Calu3 (cell line): ENCODE measurements around the gene SCTR. TPM values are rescaled to one million over a fixed set of nuclear protein-coding genes. Genes with fewer than 3 reads are reported as not detected.
A peak's percentile ranks its signal among the peaks of the same experiment; 100 is the strongest.

Experiments
- BruUV-seq: library from RNA; stranded (reverse); fragments of 400-500 nt; replicated peaks from 2 replicates; lab custom pipeline; 2021; lab: Mats Ljungman, UMichigan
- CTCF ChIA-PET: fragments of 300-600 bp; sonication (Branson Sonifier 250); formaldehyde crosslinking; loops from one replicate; lab custom pipeline; 2022; ENCODE audit warnings: antibody characterized with exemption; lab: Charles Lee
- DNase-seq: peaks from one replicate; pipeline ENCODE4 v3.0.0; 2022
- H3K27ac Mint-ChIP-seq: one replicate; pipeline ENCODE4 v1.8.0; 2022; ENCODE audit warnings: mixed read lengths; ENCODE audit not compliant: unreplicated experiment
- H3K27me3 Mint-ChIP-seq: one replicate; pipeline ENCODE4 v1.8.0; 2022; ENCODE audit warnings: mixed read lengths; ENCODE audit not compliant: unreplicated experiment
- H3K36me3 Mint-ChIP-seq: one replicate; pipeline ENCODE4 v1.8.0; 2022; ENCODE audit warnings: mild to moderate bottlenecking, moderate library complexity, mixed read lengths; ENCODE audit not compliant: insufficient read depth, unreplicated experiment
- H3K4me1 Mint-ChIP-seq: one replicate; pipeline ENCODE4 v1.8.0; 2022; ENCODE audit warnings: mild to moderate bottlenecking, low read depth, mixed read lengths; ENCODE audit not compliant: unreplicated experiment
- H3K4me3 Mint-ChIP-seq: one replicate; pipeline ENCODE4 v1.8.0; 2022; ENCODE audit warnings: mild to moderate bottlenecking, low read depth, moderate library complexity, mixed read lengths; ENCODE audit not compliant: unreplicated experiment
- H3K9me3 Mint-ChIP-seq: one replicate; pipeline ENCODE4 v1.8.0; 2022; ENCODE audit warnings: low read depth, mixed read lengths; ENCODE audit not compliant: unreplicated experiment
- intact Hi-C: fragments of 100-400 bp; cut with micrococcal nuclease; formaldehyde crosslinking; loops from one replicate; pipeline ENCODE4 v1.10.0; 2022; ENCODE audit not compliant: unreplicated experiment
- total RNA-seq: library from RNA; stranded (reverse); gene quantifications from 2 replicates; pipeline ENCODE4 v1.2.3, GENCODE V29; 2022
- TF ChIP-seq, protein P1 (sequence below): fragments of 200-600 bp; IDR thresholded peaks from one replicate; pipeline ENCODE4 v1.8.0; 2022; ENCODE audit warnings: antibody characterized with exemption; ENCODE audit not compliant: unreplicated experiment

SCTR gene
- total RNA-seq, 1 experiment from 2014 or later: 0.85 TPM

DNA sequence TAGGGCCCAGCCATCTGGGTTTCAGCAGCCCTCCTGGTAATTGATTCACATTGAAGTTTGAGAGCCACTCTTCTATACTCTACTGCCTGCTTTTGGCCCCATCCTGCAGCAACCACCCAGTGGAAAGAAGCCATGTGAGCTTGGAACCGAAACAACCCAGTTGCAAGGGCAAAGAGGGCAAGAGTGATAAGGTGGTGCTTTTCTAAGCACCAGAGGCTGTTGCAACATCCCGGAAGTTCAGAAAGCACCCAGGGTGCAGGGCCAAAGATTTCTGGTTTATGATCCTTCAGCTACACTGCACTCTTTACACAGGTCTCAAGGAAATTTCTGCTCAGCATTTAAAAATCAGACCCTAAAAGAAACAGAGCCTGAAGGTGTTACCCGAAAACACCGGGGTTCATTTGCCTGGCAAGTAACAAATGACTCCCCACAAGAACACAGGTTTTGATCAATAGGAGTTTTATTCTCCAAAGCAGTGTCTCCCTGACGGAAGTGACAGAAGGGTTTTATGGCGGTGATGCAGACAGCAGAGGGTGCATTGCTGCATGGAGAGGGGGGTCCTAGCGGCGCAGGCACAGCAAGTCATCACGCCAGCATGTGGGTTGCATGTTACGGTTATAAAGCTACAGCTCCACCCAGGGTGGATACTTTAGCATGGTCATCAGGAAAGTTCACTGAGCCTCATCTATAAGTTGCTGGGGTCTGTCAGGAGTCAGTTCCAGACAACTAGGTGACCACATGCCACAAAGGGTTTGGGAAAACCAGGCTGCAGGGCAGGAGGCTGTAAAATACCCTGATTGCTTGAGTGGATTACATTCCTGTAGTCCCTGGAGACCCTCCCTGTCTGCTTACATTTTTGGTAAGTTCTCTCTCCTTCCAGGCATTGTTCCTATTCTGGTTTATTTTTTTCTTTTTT is 121.4 kb downstream of the SCTR start:
- BruUV-seq: no TSS peak
- Mint-ChIP-seq H3K27ac (no peak overlapping the region), H3K4me3 (no peak overlapping the region), H3K27me3 (no peaks in the 10 kb centered on the region), H3K4me1 (peaks cover 13% of the 10 kb centered on the region), H3K9me3 (no peaks in the 10 kb centered on the region), H3K36me3 (peaks cover 5% of the 10 kb centered on the region)
- intact Hi-C loops: no loop called here
- peak; percentile 28 for DNase-seq
- TF ChIP-seq, protein P1, sequence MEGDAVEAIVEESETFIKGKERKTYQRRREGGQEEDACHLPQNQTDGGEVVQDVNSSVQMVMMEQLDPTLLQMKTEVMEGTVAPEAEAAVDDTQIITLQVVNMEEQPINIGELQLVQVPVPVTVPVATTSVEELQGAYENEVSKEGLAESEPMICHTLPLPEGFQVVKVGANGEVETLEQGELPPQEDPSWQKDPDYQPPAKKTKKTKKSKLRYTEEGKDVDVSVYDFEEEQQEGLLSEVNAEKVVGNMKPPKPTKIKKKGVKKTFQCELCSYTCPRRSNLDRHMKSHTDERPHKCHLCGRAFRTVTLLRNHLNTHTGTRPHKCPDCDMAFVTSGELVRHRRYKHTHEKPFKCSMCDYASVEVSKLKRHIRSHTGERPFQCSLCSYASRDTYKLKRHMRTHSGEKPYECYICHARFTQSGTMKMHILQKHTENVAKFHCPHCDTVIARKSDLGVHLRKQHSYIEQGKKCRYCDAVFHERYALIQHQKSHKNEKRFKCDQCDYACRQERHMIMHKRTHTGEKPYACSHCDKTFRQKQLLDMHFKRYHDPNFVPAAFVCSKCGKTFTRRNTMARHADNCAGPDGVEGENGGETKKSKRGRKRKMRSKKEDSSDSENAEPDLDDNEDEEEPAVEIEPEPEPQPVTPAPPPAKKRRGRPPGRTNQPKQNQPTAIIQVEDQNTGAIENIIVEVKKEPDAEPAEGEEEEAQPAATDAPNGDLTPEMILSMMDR: no peak
- CTCF ChIA-PET: interaction anchor here (0.5 to 1.1 kb wide), 2 partner anchors 11 to 203 kb away, joined by 3 to 7 read pairs; no protein-coding TSS in a partner anchor

DNA sequence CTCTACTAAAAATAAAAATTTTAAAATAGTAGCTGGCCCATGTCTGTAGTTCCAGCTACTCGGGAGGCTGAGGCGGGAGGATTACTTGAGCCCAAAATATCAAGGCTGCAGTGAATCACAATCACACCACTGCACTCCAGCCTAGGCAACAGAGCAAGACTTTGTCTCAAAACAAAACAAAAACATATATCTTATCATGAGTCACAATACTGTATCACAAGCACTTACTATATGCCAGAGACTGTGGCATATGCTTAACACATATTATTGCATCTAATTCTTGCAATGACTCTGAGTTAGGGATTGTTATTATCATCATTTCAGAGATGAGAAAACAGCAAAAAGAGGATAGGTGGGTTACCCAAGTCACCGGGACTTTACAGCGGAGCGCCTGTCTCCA is 122.2 kb downstream of the SCTR start:
- Mint-ChIP-seq H3K27me3 (no peaks in the 10 kb centered on the region), H3K4me3 (no peak overlapping the region), H3K36me3 (peaks cover 5% of the 10 kb centered on the region), H3K4me1 (peaks cover 13% of the 10 kb centered on the region), H3K9me3 (no peaks in the 10 kb centered on the region), H3K27ac (no peak overlapping the region)
- DNase-seq: no peak
- CTCF ChIA-PET: no interaction called here
- intact Hi-C loops: no loop called here
- BruUV-seq: no TSS peak
- TF ChIP-seq, protein P1: no peak

DNA sequence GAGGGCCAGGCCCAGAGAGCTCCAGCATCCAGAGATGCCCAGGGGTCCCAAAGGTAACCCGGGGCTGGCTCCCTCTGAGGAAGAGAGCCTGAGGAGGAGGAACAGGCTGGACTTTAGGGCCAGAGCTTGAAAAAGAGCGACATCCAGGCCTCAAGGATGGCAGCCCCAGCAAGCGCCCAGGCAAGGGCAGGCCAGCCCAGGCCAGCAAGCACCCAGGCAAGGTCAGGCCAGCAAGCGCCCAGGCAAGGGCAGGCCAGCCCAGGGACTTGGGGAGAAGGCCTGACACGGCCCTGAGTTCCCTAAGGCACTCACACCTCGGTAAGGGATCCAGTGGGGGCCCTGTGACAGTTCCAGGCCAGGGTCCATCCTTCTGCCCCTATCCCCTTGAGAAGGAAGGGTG is 127.1 kb downstream of the SCTR start:
- CTCF ChIA-PET: no interaction called here
- Mint-ChIP-seq H3K9me3 (no peaks in the 10 kb centered on the region), H3K27me3 (no peaks in the 10 kb centered on the region), H3K36me3 (no peaks in the 10 kb centered on the region), H3K27ac (no peak overlapping the region), H3K4me1 (peaks cover 13% of the 10 kb centered on the region), H3K4me3 (no peak overlapping the region)
- intact Hi-C loops: no loop called here
- no peak for DNase-seq
- TF ChIP-seq, protein P1: no peak
- BruUV-seq: no TSS peak

DNA sequence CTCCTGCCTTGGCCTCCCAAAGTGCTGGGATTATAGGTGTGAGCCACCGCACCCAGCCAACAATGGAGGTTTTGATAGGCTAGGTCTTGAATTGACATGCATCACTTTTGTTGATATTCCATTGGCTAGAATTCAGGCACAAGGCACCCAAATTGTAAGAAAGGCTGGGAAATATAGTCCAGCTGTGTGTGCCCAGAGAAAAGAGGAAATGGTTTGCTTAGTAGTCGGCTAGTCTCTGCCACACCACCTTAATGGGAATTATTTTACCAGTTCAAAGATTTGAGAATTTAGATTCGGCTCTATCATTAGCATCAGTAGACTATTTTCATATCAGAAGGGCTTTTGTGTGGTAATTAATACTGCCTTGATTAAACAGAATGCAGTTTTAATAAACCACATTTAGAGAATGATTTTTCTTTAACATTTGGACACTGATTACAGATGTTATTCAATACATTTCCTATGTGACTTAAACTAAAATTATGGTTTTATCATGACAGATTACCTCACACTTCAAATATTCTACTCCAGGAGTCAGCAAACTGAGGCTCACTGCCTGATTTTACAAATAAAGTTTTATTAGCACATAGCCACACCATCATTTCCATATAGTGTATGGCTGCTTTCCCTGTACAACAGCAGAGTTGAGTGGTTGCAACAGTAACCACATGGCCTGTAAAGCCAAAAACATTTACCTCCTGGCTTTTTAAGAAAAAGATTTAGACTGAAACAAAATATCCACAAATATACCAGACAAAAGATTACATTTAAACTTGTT is 130.1 kb downstream of the SCTR start:
- CTCF ChIA-PET: no interaction called here
- Mint-ChIP-seq H3K9me3 (no peaks in the 10 kb centered on the region), H3K27ac (no peak overlapping the region), H3K4me3 (no peak overlapping the region), H3K36me3 (no peaks in the 10 kb centered on the region), H3K27me3 (no peaks in the 10 kb centered on the region), H3K4me1 (peaks cover 20% of the 10 kb centered on the region)
- intact Hi-C loops: no loop called here
- TF ChIP-seq, protein P1: no peak
- no TSS peak for BruUV-seq
- no peak for DNase-seq

Other genes with a start within 250 kb of the SCTR start
- gene C2orf76, start 157.6 kb downstream of the SCTR start, total RNA-seq: 5.5 and 7.1 TPM in 2 replicates
- gene DBI, start 157.5 kb downstream of the SCTR start, total RNA-seq: 185 and 222 TPM in 2 replicates
- gene TMEM37, start 92.6 kb downstream of the SCTR start, total RNA-seq: 0.61 and 0.76 TPM in 2 replicates
- 9.5 and 10.0 TPM in 2 replicates for gene CFAP221, start 20.0 kb upstream of the SCTR start, total RNA-seq
- 26.4 and 27.3 TPM in 2 replicates for gene TMEM177, start 154.7 kb upstream of the SCTR start, total RNA-seq
- 47.4 and 52.4 TPM in 2 replicates for gene PTPN4, start 235.4 kb upstream of the SCTR start, total RNA-seq